HG03469 (cell line): ENCODE measurements around the gene PGBD5.

Source experiments
- ATAC-seq: cut with Tn5 transposase; IDR thresholded peaks from one replicate; pipeline ENCODE4 v1.9.1; 2021; ENCODE audit warnings: mild to moderate bottlenecking, moderate library complexity, moderate number of reproducible peaks; ENCODE audit not compliant: unreplicated experiment

PGBD5 gene

GRCh38 chr1:230267338-230268065, 158.6 kb downstream of the PGBD5 start:
- ATAC-seq, result no peak

GRCh38 chr1:230266456-230266855, 159.7 kb downstream of the PGBD5 start:
- ATAC-seq, result no peak

- no peak for ATAC-seq
Measured at GRCh38 chr1:230265200-230266115, 160.7 kb downstream of the PGBD5 start.
